K562 (cell line): Measurements from ENCODE around the gene MAGI2. TPM values are rescaled to one million over a fixed set of nuclear protein-coding genes. Genes with fewer than 3 reads are reported as not detected.

Experiments used
- ATAC-seq: fragments of 200-7000 bp; cut with Tn5 transposase; 3 replicates; pipeline ENCODE4 v1.9.1; 2020; ENCODE audit warnings: moderate library complexity
- BruUV-seq: library from RNA; stranded (reverse); fragments of 400-500 nt; replicated peaks from 2 replicates; lab custom pipeline; 2021; lab: Mats Ljungman, UMichigan
- CTCF ChIA-PET: fragments of 300-600 bp; formaldehyde crosslinking; extraction: SDS; loops from one replicate; lab custom pipeline; 2021; ENCODE audit warnings: low intra/inter-chr PET ratio; lab: Yijun Ruan, JAX
- POLR2A ChIA-PET: fragments of 300-600, 350-650 bp; sonication (Branson Sonifier 250); formaldehyde crosslinking; extraction: SDS; loops from one replicate; lab custom pipeline; 2021; ENCODE audit warnings: antibody characterized with exemption, inconsistent platforms; lab: Yijun Ruan, JAX
- DNase-seq, 4 experiments: peaks; one replicate each; pipeline versions ENCODE4 v3.0.0 to v3.0.0-alpha.2; 2011 to 2018; ENCODE audit warnings: low spot score in 3 of 4, mixed read lengths in 3 of 4; ENCODE audit errors: extremely low read depth in 1 of 4
- FAIRE-seq: peaks from 2 replicates; lab custom pipeline; 2011; peaks lifted over from hg19 to GRCh38; lab: Jason Lieb, UNC
- H2AFZ ChIP-seq: 2 replicates; pipeline ENCODE4 v1.6.0; 2011; ENCODE audit warnings: low read depth, low read length, control low read depth, inconsistent platforms
- H3K27ac ChIP-seq: fragments of 200-600 bp; 3 replicates; pipeline ENCODE4 v1.8.0; 2011; ENCODE audit warnings: low read depth, mild to moderate bottlenecking, control low read depth, inconsistent platforms, low read length, moderate library complexity, mixed read lengths; ENCODE audit errors: extremely low read depth
- H3K27me3 ChIP-seq, 2 experiments: fragments of 300-600 bp in 1 of 2; 2 replicates in 1 of 2; 3 replicates in 1 of 2; pipeline versions ENCODE4 v1.6.0 to v1.8.0; 2011; ENCODE audit warnings: inconsistent platforms in 2 of 2, low read length in 2 of 2, mild to moderate bottlenecking in 1 of 2, mixed read lengths in 1 of 2, moderate library complexity in 1 of 2; ENCODE audit not compliant: control insufficient read depth in 2 of 2, insufficient read depth in 2 of 2
- H3K36me3 ChIP-seq: fragments of 300-600 bp; 3 replicates; pipeline ENCODE4 v1.8.0; 2011; ENCODE audit warnings: mild to moderate bottlenecking, low read length, inconsistent platforms; ENCODE audit not compliant: control insufficient read depth, insufficient read depth
- H3K4me1 ChIP-seq, 2 experiments: fragments of 200-600 bp in 1 of 2; replicated peaks in 1 of 2; 2 replicates in 1 of 2; 3 replicates in 1 of 2; pipeline versions ENCODE4 v1.5.1 to v1.8.0; 2011; ENCODE audit warnings: inconsistent platforms in 2 of 2, low read length in 2 of 2, mild to moderate bottlenecking in 1 of 2, mixed read lengths in 1 of 2, moderate library complexity in 1 of 2; ENCODE audit not compliant: control insufficient read depth in 2 of 2, insufficient read depth in 2 of 2
- H3K4me2 ChIP-seq: 2 replicates; pipeline ENCODE4 v1.6.1; 2011; ENCODE audit warnings: low read length, control low read depth, inconsistent platforms, mixed read lengths; ENCODE audit not compliant: insufficient read depth
- H3K4me3 ChIP-seq: fragments of 200-600 bp; sonication (generic), shearing (Covaris generic); 2 replicates; pipeline ENCODE4 v1.5.1; 2016; ENCODE audit warnings: control low read depth, inconsistent platforms
- H3K79me2 ChIP-seq: fragments of 200-600 bp; 3 replicates; pipeline ENCODE4 v1.8.0; 2011; ENCODE audit warnings: low read length, inconsistent platforms; ENCODE audit not compliant: control insufficient read depth, insufficient read depth
- H3K9ac ChIP-seq, 2 experiments: 2 replicates each; pipeline versions ENCODE4 v1.6.0 to v1.6.1; 2011; ENCODE audit warnings: low read depth in 2 of 2, low read length in 2 of 2, control low read depth in 1 of 2, inconsistent platforms in 1 of 2, mild to moderate bottlenecking in 1 of 2, mixed read lengths in 1 of 2; ENCODE audit not compliant: insufficient read depth in 1 of 2
- H3K9me1 ChIP-seq: one replicate; pipeline ENCODE4 v1.6.0; 2011; ENCODE audit warnings: inconsistent platforms, mild to moderate bottlenecking, low read length, moderate library complexity; ENCODE audit not compliant: control insufficient read depth, insufficient read depth
- H3K9me3 ChIP-seq: replicated peaks from 2 replicates; pipeline ENCODE4 v1.5.1; 2011; ENCODE audit warnings: low read depth, low read length, inconsistent platforms; ENCODE audit not compliant: control insufficient read depth, insufficient read depth
- H4K20me1 ChIP-seq: replicated peaks from 2 replicates; pipeline ENCODE4 v1.6.1; 2011; ENCODE audit warnings: low read length, inconsistent platforms, mixed read lengths; ENCODE audit not compliant: control insufficient read depth, insufficient read depth
- ATF6 ChIP-seq: sonication (generic); formaldehyde crosslinking; IDR thresholded peaks from 2 replicates; pipeline ENCODE4 v1.4.0; 2020; ENCODE audit warnings: mild to moderate bottlenecking, missing genetic modification reagents
- ERF ChIP-seq: fragments of 450-650 bp; formaldehyde crosslinking; IDR thresholded peaks from 2 replicates; pipeline ENCODE4 v1.4.0; 2020; ENCODE audit warnings: mild to moderate bottlenecking, mixed read lengths
- HMBOX1 ChIP-seq: sonication (generic); IDR thresholded peaks from 2 replicates; pipeline ENCODE4 v1.6.1; 2016
- MEF2D ChIP-seq: conservative IDR thresholded peaks from 2 replicates; pipeline ENCODE4 v1.6.1; 2016; ENCODE audit warnings: low read depth, missing genetic modification characterization, missing compliant biosample characterization
- PYGO2 ChIP-seq: fragments of 450-650 bp; IDR thresholded peaks from 2 replicates; pipeline ENCODE4 v1.6.1; 2016; ENCODE audit warnings: mild to moderate bottlenecking, missing genetic modification characterization, moderate library complexity, missing compliant biosample characterization
- THAP12 ChIP-seq: fragments of 250-450 bp; sonication (Bioruptor Pico); IDR thresholded peaks from 2 replicates; pipeline ENCODE4 v1.9.0; 2021; ENCODE audit warnings: mild to moderate bottlenecking, inconsistent platforms
- ZBTB5 ChIP-seq: fragments of 450-650 bp; IDR thresholded peaks from 2 replicates; pipeline ENCODE4 v1.6.1; 2017; ENCODE audit warnings: antibody characterized with exemption
- ZNF707 ChIP-seq: fragments of 250-450 bp; sonication (Bioruptor Pico); conservative IDR thresholded peaks from 2 replicates; pipeline ENCODE4 v1.8.0; 2022; ENCODE audit warnings: inconsistent platforms, mild to moderate bottlenecking, moderate library complexity
- WGBS: fragments of 100-300 bp; shearing (Covaris generic); methylation state at CpG from one replicate; pipeline ENCODE4 v1.1.6; 2016; ENCODE audit warnings: low coverage, mixed read lengths; ENCODE audit not compliant: insufficient coverage; ENCODE audit errors: missing lambda C conversion rate; 5-methylcytosine and 5-hydroxymethylcytosine counted together
- in situ Hi-C: fragments of 300-500 bp; cut with MboI; formaldehyde crosslinking; loops from 4 replicates; pipeline ENCODE4 v1.15.0; 2018; ENCODE audit warnings: inconsistent platforms, mixed read lengths
- intact Hi-C: fragments of 100-400 bp; cut with micrococcal nuclease; formaldehyde crosslinking; loops from 2 replicates; pipeline ENCODE4 v1.14.2; 2022
- polyA plus RNA-seq, 8 experiments: library from polyadenylated mRNA; depleted of rRNA in 4 of 8; stranded (reverse) in 5 of 8; unstranded in 3 of 8; fragments of >200 nt; fragmentation: Nextera tagmentation in 2 of 8; fragmentation: Illumina TruSeq in 1 of 8; extraction: Ambion mirVana in 2 of 8; extraction: Trizol in 1 of 8; gene quantifications; 2 replicates each; pipeline versions ENCODE4 v1.2.1 to v1.2.3, GENCODE V29; 2011 to 2014; ENCODE audit warnings: inconsistent platforms in 1 of 8, missing spikeins in 1 of 8
- total RNA-seq, 7 experiments: library from RNA; depleted of rRNA in 6 of 7; stranded (reverse); fragments of >200 nt in 6 of 7; fragmentation: Illumina TruSeq in 2 of 7; extraction: Trizol in 2 of 7; gene quantifications; 2 replicates each; pipeline versions ENCODE4 v1.2.1 to v1.2.3, GENCODE V29; 2011 to 2021; ENCODE audit warnings: low replicate concordance in 1 of 7
- TF ChIP-seq, protein P1 (sequence below): sonication (generic); formaldehyde crosslinking; IDR thresholded peaks from 2 replicates; pipeline ENCODE4 v1.5.0; 2020; ENCODE audit warnings: missing genetic modification reagents
- TF ChIP-seq, protein P2 (sequence below), 2 experiments: fragments of 450-650 bp in 1 of 2; IDR thresholded peaks; 2 replicates each; pipeline ENCODE4 v1.6.1; 2011 to 2017; ENCODE audit warnings: low read depth in 2 of 2, antibody characterized with exemption in 1 of 2, borderline replicate concordance in 1 of 2, low read length in 1 of 2, mild to moderate bottlenecking in 1 of 2, mixed read lengths in 1 of 2; ENCODE audit not compliant: control insufficient read depth in 1 of 2

Gene MAGI2
- total and polyA plus RNA-seq, 9 of the 15 experiments (the other 6 are each of a cell fraction or from before 2014, with no cell fraction given), result 0.27 to 1.4 (median 0.70) TPM

- CTCF ChIA-PET, result no interaction called here
- TF ChIP-seq ZNF707, result no peak
- no peak for TF ChIP-seq ZBTB5
- no peak for TF ChIP-seq HMBOX1
- no peak for TF ChIP-seq ERF (CRISPR knock-in tag)
- TF ChIP-seq, protein P1, sequence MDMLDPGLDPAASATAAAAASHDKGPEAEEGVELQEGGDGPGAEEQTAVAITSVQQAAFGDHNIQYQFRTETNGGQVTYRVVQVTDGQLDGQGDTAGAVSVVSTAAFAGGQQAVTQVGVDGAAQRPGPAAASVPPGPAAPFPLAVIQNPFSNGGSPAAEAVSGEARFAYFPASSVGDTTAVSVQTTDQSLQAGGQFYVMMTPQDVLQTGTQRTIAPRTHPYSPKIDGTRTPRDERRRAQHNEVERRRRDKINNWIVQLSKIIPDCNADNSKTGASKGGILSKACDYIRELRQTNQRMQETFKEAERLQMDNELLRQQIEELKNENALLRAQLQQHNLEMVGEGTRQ (CRISPR knock-in tag), result no peak
- no peak for TF ChIP-seq MEF2D (tag)
- TF ChIP-seq PYGO2, result no peak
- no peak for TF ChIP-seq THAP12 (CRISPR knock-in tag)
- no peak for TF ChIP-seq ATF6 (CRISPR knock-in tag)
- TF ChIP-seq, protein P2, sequence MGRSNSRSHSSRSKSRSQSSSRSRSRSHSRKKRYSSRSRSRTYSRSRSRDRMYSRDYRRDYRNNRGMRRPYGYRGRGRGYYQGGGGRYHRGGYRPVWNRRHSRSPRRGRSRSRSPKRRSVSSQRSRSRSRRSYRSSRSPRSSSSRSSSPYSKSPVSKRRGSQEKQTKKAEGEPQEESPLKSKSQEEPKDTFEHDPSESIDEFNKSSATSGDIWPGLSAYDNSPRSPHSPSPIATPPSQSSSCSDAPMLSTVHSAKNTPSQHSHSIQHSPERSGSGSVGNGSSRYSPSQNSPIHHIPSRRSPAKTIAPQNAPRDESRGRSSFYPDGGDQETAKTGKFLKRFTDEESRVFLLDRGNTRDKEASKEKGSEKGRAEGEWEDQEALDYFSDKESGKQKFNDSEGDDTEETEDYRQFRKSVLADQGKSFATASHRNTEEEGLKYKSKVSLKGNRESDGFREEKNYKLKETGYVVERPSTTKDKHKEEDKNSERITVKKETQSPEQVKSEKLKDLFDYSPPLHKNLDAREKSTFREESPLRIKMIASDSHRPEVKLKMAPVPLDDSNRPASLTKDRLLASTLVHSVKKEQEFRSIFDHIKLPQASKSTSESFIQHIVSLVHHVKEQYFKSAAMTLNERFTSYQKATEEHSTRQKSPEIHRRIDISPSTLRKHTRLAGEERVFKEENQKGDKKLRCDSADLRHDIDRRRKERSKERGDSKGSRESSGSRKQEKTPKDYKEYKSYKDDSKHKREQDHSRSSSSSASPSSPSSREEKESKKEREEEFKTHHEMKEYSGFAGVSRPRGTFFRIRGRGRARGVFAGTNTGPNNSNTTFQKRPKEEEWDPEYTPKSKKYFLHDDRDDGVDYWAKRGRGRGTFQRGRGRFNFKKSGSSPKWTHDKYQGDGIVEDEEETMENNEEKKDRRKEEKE (IDR thresholded peaks at IDR 0.05; ENCODE audit: borderline replicate concordance in 1 of 2, control insufficient read depth in 1 of 2, low read depth in 2 of 2, low read length in 1 of 2), result no peak
Measured at GRCh38 chr7:78398576-78398975, 1054.9 kb downstream of the MAGI2 start.

More at GRCh38 chr7:78398576-78398975, 1054.9 kb downstream of the MAGI2 start:
- POLR2A ChIA-PET, result no interaction called here
- ATAC-seq, result no peak
- no peak overlapping the region for H3K4me3 ChIP-seq
- H3K27ac ChIP-seq, result no peak overlapping the region
- BruUV-seq, result no TSS peak
- in situ Hi-C loops (no loop called here), intact Hi-C loops (no loop called here)
- H3K4me1 ChIP-seq, result no peaks in the 10 kb centered on the region
- H2AFZ ChIP-seq, result no peak overlapping the region
- H3K79me2 ChIP-seq, result no peaks in the 10 kb centered on the region
- no peak overlapping the region for H3K9ac ChIP-seq
- H3K9me3 ChIP-seq, result no peaks in the 10 kb centered on the region
- no peaks in the 10 kb centered on the region for H3K36me3 ChIP-seq
- H3K9me1 ChIP-seq, result no peaks in the 10 kb centered on the region
- no peak for FAIRE-seq
- H3K27me3 ChIP-seq, result no peaks in the 10 kb centered on the region
- H4K20me1 ChIP-seq, result no peaks in the 10 kb centered on the region
- no peak overlapping the region for H3K4me2 ChIP-seq
- 3% methylated on average over 2 of the region's 2 CpGs for WGBS
- DNase-seq, result no peak
